Naive thymus-derived CD4-positive, alpha-beta T cell (primary cell): ENCODE measurements around the gene FOXJ3. TPM values are rescaled to one million over a fixed set of nuclear protein-coding genes. Genes with fewer than 3 reads are reported as not detected.

Source experiments
- ATAC-seq: fragments of 150-1000 bp; cut with Tn5 transposase; 2 replicates; pipeline ENCODE4 v1.10.0; 2021; ENCODE audit warnings: mild to moderate bottlenecking, moderate library complexity
- CTCF ChIA-PET: fragments of 350-600 bp; sonication (Branson Sonifier 250); formaldehyde crosslinking; loops from one replicate; lab custom pipeline; 2021; ENCODE audit warnings: antibody characterized with exemption; lab: Charles Lee
- POLR2A ChIA-PET: fragments of 350-600 bp; sonication (Branson Sonifier 250); formaldehyde crosslinking; loops from one replicate; lab custom pipeline; 2021; ENCODE audit warnings: antibody characterized with exemption, inconsistent platforms; lab: Charles Lee
- DNase-seq, 9 donors: peaks; one replicate each; pipeline versions ENCODE4 v3.0.0 to v3.0.0-alpha.2; 2020 to 2022; ENCODE audit warnings: mixed read lengths in 1 of 9
- H3K27ac ChIP-seq: one replicate; pipeline ENCODE4 v1.7.0; 2013; ENCODE audit warnings: mild to moderate bottlenecking, low read depth, low read length, moderate library complexity
- H3K27me3 ChIP-seq, 2 donors: one replicate each; pipeline ENCODE4 v1.7.0; 2013; ENCODE audit warnings: low read length in 2 of 2, mild to moderate bottlenecking in 2 of 2, moderate library complexity in 2 of 2; ENCODE audit not compliant: control insufficient read depth in 2 of 2, insufficient read depth in 2 of 2
- H3K36me3 ChIP-seq, 3 experiments: 1 replicate in 2 of 3; 2 replicates in 1 of 3; pipeline ENCODE4 v1.7.0; 2013; ENCODE audit warnings: low read length in 3 of 3, mild to moderate bottlenecking in 3 of 3, moderate library complexity in 1 of 3; ENCODE audit not compliant: insufficient read depth in 3 of 3, control insufficient read depth in 2 of 3
- H3K4me1 ChIP-seq, 2 donors: one replicate each; pipeline ENCODE4 v1.7.0; 2013; ENCODE audit warnings: low read length in 2 of 2, mild to moderate bottlenecking in 2 of 2, moderate library complexity in 1 of 2; ENCODE audit not compliant: control insufficient read depth in 2 of 2, insufficient read depth in 2 of 2
- H3K4me3 ChIP-seq: 2 replicates; pipeline ENCODE4 v1.7.0; 2013; ENCODE audit warnings: mild to moderate bottlenecking, low read length
- H3K9me3 ChIP-seq, 3 experiments: 1 replicate in 2 of 3; 2 replicates in 1 of 3; pipeline ENCODE4 v1.7.0; 2013; ENCODE audit warnings: low read length in 3 of 3; ENCODE audit not compliant: control insufficient read depth in 2 of 3
- H3K27ac Mint-ChIP-seq, 9 donors: one replicate each; pipeline ENCODE4 v1.8.0; 2020 to 2022; ENCODE audit warnings: mixed read lengths in 9 of 9, mild to moderate bottlenecking in 8 of 9, moderate library complexity in 5 of 9, inconsistent platforms in 2 of 9
- H3K27me3 Mint-ChIP-seq, 5 donors: one replicate each; pipeline ENCODE4 v1.8.0; 2021 to 2022; ENCODE audit warnings: mixed read lengths in 5 of 5, mild to moderate bottlenecking in 1 of 5
- H3K36me3 Mint-ChIP-seq, 5 donors: one replicate each; pipeline ENCODE4 v1.8.0; 2020 to 2022; ENCODE audit warnings: mixed read lengths in 5 of 5, mild to moderate bottlenecking in 3 of 5, inconsistent platforms in 1 of 5
- H3K4me1 Mint-ChIP-seq, 7 donors: one replicate each; pipeline ENCODE4 v1.8.0; 2020 to 2022; ENCODE audit warnings: mixed read lengths in 7 of 7, mild to moderate bottlenecking in 3 of 7, inconsistent platforms in 1 of 7
- H3K4me3 Mint-ChIP-seq, 10 donors: one replicate each; pipeline ENCODE4 v1.8.0; 2020 to 2022; ENCODE audit warnings: mild to moderate bottlenecking in 10 of 10, mixed read lengths in 10 of 10, moderate library complexity in 6 of 10, inconsistent platforms in 2 of 10
- H3K9me3 Mint-ChIP-seq, 11 donors: one replicate each; pipeline ENCODE4 v1.8.0; 2020 to 2022; ENCODE audit warnings: mixed read lengths in 11 of 11, mild to moderate bottlenecking in 4 of 11, inconsistent platforms in 1 of 11, moderate library complexity in 1 of 11
- intact Hi-C, 2 donors: fragments of 100-400 bp; cut with micrococcal nuclease; formaldehyde crosslinking; loops; one replicate each; pipeline ENCODE4 v1.15.1; 2023
- polyA plus RNA-seq, 2 donors: library from polyadenylated mRNA; unstranded; fragments of 300-500 nt; fragmentation: Illumina TruSeq; gene quantifications; one replicate each; pipeline ENCODE4 v1.2.3, GENCODE V29; 2021
- total RNA-seq, 6 experiments: library from RNA in 5 of 6; stranded (reverse) in 5 of 6; gene quantifications; 1 replicate in 5 of 6; 2 replicates in 1 of 6; pipeline ENCODE4 v1.2.3 and lab custom pipeline; 2021 to 2026

Gene FOXJ3
- total and polyA plus RNA-seq, 7 experiments from 2014 or later, result 38.9 to 93.3 (median 70.0) TPM

DNA sequence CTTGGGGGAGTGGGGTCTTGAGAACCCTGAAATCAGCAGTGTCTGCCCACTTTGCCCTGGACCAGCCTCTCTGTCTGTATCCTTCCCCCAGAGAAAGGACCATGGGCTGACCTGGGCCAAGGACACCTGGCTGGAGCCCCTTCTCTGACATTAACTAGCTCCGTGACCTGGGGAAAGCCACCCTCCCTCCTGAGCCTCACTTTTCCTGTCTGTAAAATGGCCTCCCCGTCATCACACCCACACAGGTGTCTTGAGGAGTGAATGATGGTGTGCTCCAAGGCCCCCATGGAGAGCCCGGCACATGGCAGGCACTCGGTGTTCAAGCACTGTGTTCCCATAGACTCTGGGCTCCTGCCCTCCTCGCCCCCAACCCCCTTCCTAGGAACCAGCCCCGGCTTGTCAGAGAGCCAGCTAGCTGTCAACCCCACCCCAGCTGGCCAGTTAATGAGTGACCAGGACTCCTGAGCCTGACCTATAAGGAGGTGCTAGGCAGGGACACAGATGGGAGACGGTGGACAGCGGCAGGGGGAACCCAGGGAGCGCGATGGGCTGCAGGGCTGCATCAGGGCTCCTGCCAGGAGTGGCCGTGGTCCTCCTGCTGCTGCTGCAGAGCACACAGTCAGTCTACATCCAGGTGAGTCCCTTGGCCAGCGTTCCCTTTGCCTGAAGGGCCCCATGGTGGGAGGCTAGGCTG lies 182.0 kb downstream of the FOXJ3 start, which contains the start of gene GUCA2B:
Gene GUCA2B (plus strand): TSS at position 504 of the 694 bp plus-strand sequence. CDS start 41 bp downstream, at position 545.
- H3K4me1 Mint-ChIP-seq, result peaks cover 6 to 7% (median 7%) of the 10 kb centered on the region in 7 donors
- peaks cover 6 to 12% (median 10%) of the 10 kb centered on the region in 5 donors for H3K27me3 Mint-ChIP-seq
- H3K27ac ChIP-seq, result no peak within 1 kb of the TSS
- H3K4me3 Mint-ChIP-seq, result no peak within 1 kb of the TSS
- CTCF ChIA-PET, result no interaction called here
- H3K27ac Mint-ChIP-seq, result peak within 1 kb of the TSS in 2 of 9 donors; percentile 12 to 14
- no peaks in the 10 kb centered on the region for H3K27me3 ChIP-seq
- no peaks in the 10 kb centered on the region for H3K36me3 Mint-ChIP-seq
- H3K4me3 ChIP-seq, result no peak within 1 kb of the TSS
- peaks cover 0 to 2% (median 0%) of the 10 kb centered on the region in 11 donors for H3K9me3 Mint-ChIP-seq
- DNase-seq, result no peak
- no peak for ATAC-seq
- intact Hi-C loops, result no loop called here
- H3K4me1 ChIP-seq, result no peaks in the 10 kb centered on the region
- H3K9me3 ChIP-seq, result no peaks in the 10 kb centered on the region
- H3K36me3 ChIP-seq, result no peaks in the 10 kb centered on the region
- POLR2A ChIA-PET, result no interaction called here

GRCh38 chr1:42152119-42152518 lies 182.9 kb downstream of the FOXJ3 start:
- Mint-ChIP-seq H3K27me3 (peaks cover 5 to 12% (median 10%) of the 10 kb centered on the region in 5 donors), H3K36me3 (no peaks in the 10 kb centered on the region), H3K4me1 (no peaks in the 10 kb centered on the region), H3K9me3 (peaks cover 0 to 2% (median 0%) of the 10 kb centered on the region in 11 donors), H3K27ac (peak overlapping the region in 1 of 9 donors; percentile 14), H3K4me3 (no peak overlapping the region)
- intact Hi-C loops, result no loop called here
- DNase-seq (no peak), ATAC-seq (no peak)
- no peaks in the 10 kb centered on the region for H3K4me1 ChIP-seq
- H3K36me3 ChIP-seq, result no peaks in the 10 kb centered on the region
- no peak overlapping the region for H3K4me3 ChIP-seq
- no peaks in the 10 kb centered on the region for H3K27me3 ChIP-seq
- ChIA-PET POLR2A (no interaction called here), CTCF (interaction anchor here (1.0 kb wide), 1 partner anchor 21 kb away, joined by 4 read pairs; no protein-coding TSS in a partner anchor)
- no peak overlapping the region for H3K27ac ChIP-seq
- no peaks in the 10 kb centered on the region for H3K9me3 ChIP-seq

DNA sequence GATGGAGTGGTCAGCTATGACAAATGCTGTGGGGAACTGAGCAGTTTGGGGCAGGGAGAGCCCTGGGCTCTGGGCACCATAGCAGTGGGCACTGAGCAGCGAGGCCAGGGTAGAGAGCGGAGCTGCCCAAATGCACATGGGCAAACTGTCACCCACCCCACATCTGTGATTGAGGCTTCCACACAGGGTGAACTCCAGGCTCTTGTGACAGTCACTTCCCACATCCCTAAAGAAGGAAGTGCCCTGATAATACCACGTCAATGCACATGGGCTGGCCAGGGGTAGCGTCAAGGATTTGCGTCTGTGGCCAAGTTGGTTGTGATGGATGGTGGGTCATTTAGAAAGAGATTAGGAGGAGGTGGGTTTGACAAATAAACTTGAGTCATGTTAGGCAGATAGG lies 184.4 kb downstream of the FOXJ3 start:
- Mint-ChIP-seq H3K4me1 (no peaks in the 10 kb centered on the region), H3K4me3 (no peak overlapping the region), H3K27ac (peak overlapping the region in 1 of 9 donors; percentile 47), H3K9me3 (peaks cover 0 to 2% (median 0%) of the 10 kb centered on the region in 11 donors), H3K36me3 (no peaks in the 10 kb centered on the region), H3K27me3 (peaks cover 5 to 12% (median 10%) of the 10 kb centered on the region in 5 donors)
- no peaks in the 10 kb centered on the region for H3K4me1 ChIP-seq
- CTCF ChIA-PET, result no interaction called here
- DNase-seq (no peak), ATAC-seq (no peak)
- no peak overlapping the region for H3K27ac ChIP-seq
- POLR2A ChIA-PET, result no interaction called here
- no peaks in the 10 kb centered on the region for H3K36me3 ChIP-seq
- intact Hi-C loops, result no loop called here
- no peak overlapping the region for H3K4me3 ChIP-seq
- H3K9me3 ChIP-seq, result no peaks in the 10 kb centered on the region
- peaks cover 0 to 6% of the 10 kb centered on the region in 2 donors for H3K27me3 ChIP-seq

DNA sequence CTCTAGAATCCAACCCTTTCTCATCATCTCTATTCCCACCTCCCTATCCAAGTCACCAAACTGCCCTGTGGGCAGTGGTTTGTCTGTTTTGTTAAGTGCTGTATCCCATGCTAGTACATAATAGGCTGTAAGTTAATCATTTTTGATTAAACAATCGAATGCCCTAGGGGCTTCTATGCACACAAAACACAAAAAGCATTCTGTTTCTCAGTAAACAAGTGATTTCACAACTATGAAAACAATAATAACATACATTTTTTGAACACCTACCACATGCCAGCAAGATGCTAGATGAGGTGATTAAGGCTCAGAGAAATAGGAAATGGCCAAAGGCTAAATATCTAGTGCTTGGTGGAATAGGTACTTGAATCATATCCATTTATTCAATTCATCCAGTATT lies 186.9 kb downstream of the FOXJ3 start:
- POLR2A ChIA-PET, result no interaction called here
- no peak overlapping the region for H3K27ac ChIP-seq
- H3K27me3 ChIP-seq, result peaks cover 0 to 6% of the 10 kb centered on the region in 2 donors
- no peak overlapping the region for H3K27ac Mint-ChIP-seq
- peaks cover 0 to 2% (median 0%) of the 10 kb centered on the region in 11 donors for H3K9me3 Mint-ChIP-seq
- intact Hi-C loops, result loop anchor here in 1 of 2 donors (10.0 kb wide), 1 partner anchor 573 kb away; no protein-coding TSS in a partner anchor
- no peaks in the 10 kb centered on the region for H3K36me3 Mint-ChIP-seq
- H3K4me1 Mint-ChIP-seq, result peaks cover 0 to 5% (median 4%) of the 10 kb centered on the region in 7 donors
- H3K36me3 ChIP-seq, result no peaks in the 10 kb centered on the region
- no peak for DNase-seq
- no peak overlapping the region for H3K4me3 Mint-ChIP-seq
- H3K4me3 ChIP-seq, result no peak overlapping the region
- no peak for ATAC-seq
- CTCF ChIA-PET, result interaction anchor here (1.0 kb wide), 1 partner anchor 599 kb away, joined by 5 read pairs; no protein-coding TSS in a partner anchor
- H3K27me3 Mint-ChIP-seq, result peaks cover 6 to 12% (median 10%) of the 10 kb centered on the region in 5 donors
- H3K9me3 ChIP-seq, result no peaks in the 10 kb centered on the region
- H3K4me1 ChIP-seq, result no peaks in the 10 kb centered on the region

DNA sequence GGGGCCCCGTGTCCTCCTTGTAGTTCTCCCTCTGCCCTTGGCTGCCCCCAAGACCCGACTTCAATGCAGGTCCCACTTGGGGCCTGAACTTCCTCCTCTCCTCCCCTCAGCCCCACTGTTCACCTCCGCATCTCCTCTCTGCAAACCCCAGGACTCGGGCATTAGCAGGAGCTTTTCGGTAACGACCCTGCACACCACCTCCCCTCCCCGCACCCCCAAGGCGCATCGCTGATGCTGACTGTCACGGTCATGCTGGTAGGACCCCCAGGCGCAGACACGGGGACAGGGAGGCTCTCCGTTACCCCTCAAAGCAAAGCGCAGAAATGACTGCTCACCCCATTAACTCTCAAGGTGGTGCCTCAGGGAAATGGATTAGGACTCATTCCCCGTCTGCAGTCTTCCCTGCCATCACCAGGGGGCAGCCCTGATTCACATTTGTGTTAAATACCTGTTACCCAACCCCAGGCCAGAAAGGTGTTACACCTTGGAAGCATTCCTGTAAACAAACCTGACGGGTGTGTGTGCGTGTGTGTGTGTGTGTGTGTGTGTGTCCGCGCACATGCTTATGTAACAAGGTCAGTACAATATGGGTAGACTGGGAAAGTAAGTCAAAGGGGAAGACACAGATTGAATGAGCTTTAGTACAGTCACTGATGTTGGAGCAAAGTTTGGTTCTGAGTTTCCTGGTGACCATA lies 188.3 kb downstream of the FOXJ3 start:
- peaks cover 0 to 2% (median 0%) of the 10 kb centered on the region in 11 donors for H3K9me3 Mint-ChIP-seq
- Histone ChIP-seq H3K36me3 (no peaks in the 10 kb centered on the region), H3K4me3 (no peak overlapping the region), H3K27me3 (peaks cover 0 to 6% of the 10 kb centered on the region in 2 donors), H3K27ac (no peak overlapping the region), H3K9me3 (no peaks in the 10 kb centered on the region), H3K4me1 (no peaks in the 10 kb centered on the region)
- H3K36me3 Mint-ChIP-seq, result no peaks in the 10 kb centered on the region
- ATAC-seq (peak; percentile 74), DNase-seq (peak; percentile 30 to 71 (median 61))
- ChIA-PET CTCF (interaction anchor here (0.6 to 1.1 kb wide), 5 partner anchors 9 to 608 kb away, joined by 3 to 5 read pairs (median 3); no protein-coding TSS in a partner anchor), POLR2A (no interaction called here)
- H3K27ac Mint-ChIP-seq, result no peak overlapping the region
- H3K4me3 Mint-ChIP-seq, result no peak overlapping the region
- peaks cover 0 to 7% (median 5%) of the 10 kb centered on the region in 7 donors for H3K4me1 Mint-ChIP-seq
- peaks cover 3 to 14% (median 11%) of the 10 kb centered on the region in 5 donors for H3K27me3 Mint-ChIP-seq
- intact Hi-C loops, result loop anchor here (1.0 to 10.0 kb wide), 2 partner anchors 27 to 572 kb away; no protein-coding TSS in a partner anchor

- Mint-ChIP-seq H3K27me3 (peaks cover 3 to 11% (median 9%) of the 10 kb centered on the region in 5 donors), H3K9me3 (no peaks in the 10 kb centered on the region), H3K4me3 (no peak overlapping the region), H3K36me3 (no peaks in the 10 kb centered on the region), H3K4me1 (peaks cover 0 to 7% (median 5%) of the 10 kb centered on the region in 7 donors), H3K27ac (no peak overlapping the region)
- ChIA-PET CTCF (no interaction called here), POLR2A (no interaction called here)
- no peak overlapping the region for H3K4me3 ChIP-seq
- H3K4me1 ChIP-seq, result no peaks in the 10 kb centered on the region
- H3K9me3 ChIP-seq, result no peaks in the 10 kb centered on the region
- DNase-seq (peak in 1 of 9 donors; percentile 8), ATAC-seq (no peak)
- no peaks in the 10 kb centered on the region for H3K36me3 ChIP-seq
- peaks cover 0 to 6% of the 10 kb centered on the region in 2 donors for H3K27me3 ChIP-seq
- no peak overlapping the region for H3K27ac ChIP-seq
- intact Hi-C loops, result loop anchor here in 1 of 2 donors (10.0 kb wide), 1 partner anchor 571 kb away; no protein-coding TSS in a partner anchor
These were observed 189.0 kb downstream of the FOXJ3 start for GRCh38 chr1:42145764-42146625.
